Naive thymus-derived CD4-positive, alpha-beta T cell (primary cell): Measurements from ENCODE around the gene BCAS4. TPM values are rescaled to one million over a fixed set of nuclear protein-coding genes. Genes with fewer than 3 reads are reported as not detected.
"Not testable (repeated sequence)": the region's sequence is repeated elsewhere in the genome, so short reads cannot be mapped to it uniquely, and the experiment has no call there.

Experiments used
- ATAC-seq: fragments of 150-1000 bp; cut with Tn5 transposase; 2 replicates; pipeline ENCODE4 v1.10.0; 2021; ENCODE audit warnings: mild to moderate bottlenecking, moderate library complexity
- CTCF ChIA-PET: fragments of 350-600 bp; sonication (Branson Sonifier 250); formaldehyde crosslinking; loops from one replicate; lab custom pipeline; 2021; ENCODE audit warnings: antibody characterized with exemption; lab: Charles Lee
- POLR2A ChIA-PET: fragments of 350-600 bp; sonication (Branson Sonifier 250); formaldehyde crosslinking; loops from one replicate; lab custom pipeline; 2021; ENCODE audit warnings: antibody characterized with exemption, inconsistent platforms; lab: Charles Lee
- DNase-seq, 9 donors: peaks; one replicate each; pipeline versions ENCODE4 v3.0.0 to v3.0.0-alpha.2; 2020 to 2022; ENCODE audit warnings: mixed read lengths in 1 of 9
- H3K27ac ChIP-seq: one replicate; pipeline ENCODE4 v1.7.0; 2013; ENCODE audit warnings: mild to moderate bottlenecking, low read depth, low read length, moderate library complexity
- H3K27me3 ChIP-seq, 2 donors: one replicate each; pipeline ENCODE4 v1.7.0; 2013; ENCODE audit warnings: low read length in 2 of 2, mild to moderate bottlenecking in 2 of 2, moderate library complexity in 2 of 2; ENCODE audit not compliant: control insufficient read depth in 2 of 2, insufficient read depth in 2 of 2
- H3K36me3 ChIP-seq, 3 experiments: 1 replicate in 2 of 3; 2 replicates in 1 of 3; pipeline ENCODE4 v1.7.0; 2013; ENCODE audit warnings: low read length in 3 of 3, mild to moderate bottlenecking in 3 of 3, moderate library complexity in 1 of 3; ENCODE audit not compliant: insufficient read depth in 3 of 3, control insufficient read depth in 2 of 3
- H3K4me1 ChIP-seq, 2 donors: one replicate each; pipeline ENCODE4 v1.7.0; 2013; ENCODE audit warnings: low read length in 2 of 2, mild to moderate bottlenecking in 2 of 2, moderate library complexity in 1 of 2; ENCODE audit not compliant: control insufficient read depth in 2 of 2, insufficient read depth in 2 of 2
- H3K4me3 ChIP-seq: 2 replicates; pipeline ENCODE4 v1.7.0; 2013; ENCODE audit warnings: mild to moderate bottlenecking, low read length
- H3K9me3 ChIP-seq, 3 experiments: 1 replicate in 2 of 3; 2 replicates in 1 of 3; pipeline ENCODE4 v1.7.0; 2013; ENCODE audit warnings: low read length in 3 of 3; ENCODE audit not compliant: control insufficient read depth in 2 of 3
- H3K27ac Mint-ChIP-seq, 9 donors: one replicate each; pipeline ENCODE4 v1.8.0; 2020 to 2022; ENCODE audit warnings: mixed read lengths in 9 of 9, mild to moderate bottlenecking in 8 of 9, moderate library complexity in 5 of 9, inconsistent platforms in 2 of 9
- H3K27me3 Mint-ChIP-seq, 5 donors: one replicate each; pipeline ENCODE4 v1.8.0; 2021 to 2022; ENCODE audit warnings: mixed read lengths in 5 of 5, mild to moderate bottlenecking in 1 of 5
- H3K36me3 Mint-ChIP-seq, 5 donors: one replicate each; pipeline ENCODE4 v1.8.0; 2020 to 2022; ENCODE audit warnings: mixed read lengths in 5 of 5, mild to moderate bottlenecking in 3 of 5, inconsistent platforms in 1 of 5
- H3K4me1 Mint-ChIP-seq, 7 donors: one replicate each; pipeline ENCODE4 v1.8.0; 2020 to 2022; ENCODE audit warnings: mixed read lengths in 7 of 7, mild to moderate bottlenecking in 3 of 7, inconsistent platforms in 1 of 7
- H3K4me3 Mint-ChIP-seq, 10 donors: one replicate each; pipeline ENCODE4 v1.8.0; 2020 to 2022; ENCODE audit warnings: mild to moderate bottlenecking in 10 of 10, mixed read lengths in 10 of 10, moderate library complexity in 6 of 10, inconsistent platforms in 2 of 10
- H3K9me3 Mint-ChIP-seq, 11 donors: one replicate each; pipeline ENCODE4 v1.8.0; 2020 to 2022; ENCODE audit warnings: mixed read lengths in 11 of 11, mild to moderate bottlenecking in 4 of 11, inconsistent platforms in 1 of 11, moderate library complexity in 1 of 11
- intact Hi-C, 2 donors: fragments of 100-400 bp; cut with micrococcal nuclease; formaldehyde crosslinking; loops; one replicate each; pipeline ENCODE4 v1.15.1; 2023
- polyA plus RNA-seq, 2 donors: library from polyadenylated mRNA; unstranded; fragments of 300-500 nt; fragmentation: Illumina TruSeq; gene quantifications; one replicate each; pipeline ENCODE4 v1.2.3, GENCODE V29; 2021
- total RNA-seq, 6 experiments: library from RNA in 5 of 6; stranded (reverse) in 5 of 6; gene quantifications; 1 replicate in 5 of 6; 2 replicates in 1 of 6; pipeline ENCODE4 v1.2.3 and lab custom pipeline; 2021 to 2026

BCAS4 gene
- total and polyA plus RNA-seq, 7 experiments from 2014 or later: 5.5 to 54.0 (median 24.1) TPM

DNA sequence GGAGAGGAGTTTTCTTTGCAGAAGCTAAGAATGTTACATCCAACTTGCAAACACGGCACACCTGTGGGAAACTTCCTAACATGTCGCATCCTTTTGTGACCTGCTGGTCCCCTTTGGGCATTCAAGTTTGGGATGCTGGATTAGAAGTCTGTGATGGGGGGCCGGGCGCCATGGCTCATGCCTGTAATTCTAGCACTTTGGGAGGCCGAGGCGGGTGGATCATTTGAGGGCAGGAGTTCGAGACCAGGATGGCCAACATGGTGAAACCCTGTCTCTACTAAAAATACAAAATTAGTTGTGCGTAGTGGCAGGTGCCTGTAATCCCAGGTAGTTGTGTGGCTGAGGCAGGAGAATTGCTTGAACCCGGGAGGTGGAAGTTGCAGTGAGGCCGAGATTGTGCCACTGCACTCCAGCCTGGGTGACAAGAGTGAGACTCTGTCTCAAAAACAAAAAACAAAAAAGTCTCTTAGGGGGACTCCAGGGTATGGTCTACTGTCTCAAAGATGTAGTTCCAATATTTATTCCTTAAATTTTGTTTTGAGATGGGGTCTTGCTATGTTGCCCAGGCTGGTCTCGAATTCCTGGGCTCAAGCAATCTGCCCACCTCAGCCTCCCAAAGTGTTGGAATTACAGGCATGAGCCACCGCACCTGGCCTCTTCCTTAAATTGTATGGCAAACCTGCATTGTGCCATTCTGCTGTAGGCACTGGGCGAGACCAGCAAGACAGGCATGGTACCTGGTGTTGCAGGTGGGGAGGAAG lies 6.3 kb downstream of the BCAS4 start:
- H3K4me1 ChIP-seq: peaks cover 15 to 16% of the 10 kb centered on the region in 2 donors
- POLR2A ChIA-PET: interaction anchor here (2.6 kb wide), 1 partner anchor 17 kb away, joined by 8 read pairs; no protein-coding TSS in a partner anchor
- DNase-seq, H3K9me3 Mint-ChIP-seq, CTCF ChIA-PET, ATAC-seq, intact Hi-C loops, H3K27me3 Mint-ChIP-seq, H3K4me3 ChIP-seq, H3K27ac ChIP-seq, H3K9me3 ChIP-seq, H3K4me3 Mint-ChIP-seq, H3K27me3 ChIP-seq, H3K36me3 Mint-ChIP-seq, H3K36me3 ChIP-seq: not testable (repeated sequence)
- Mint-ChIP-seq H3K4me1 (peaks cover 13 to 48% (median 40%) of the 10 kb centered on the region in 7 donors), H3K27ac (peak overlapping the region in 6 of 9 donors; percentile 6 to 83 (median 62))

DNA sequence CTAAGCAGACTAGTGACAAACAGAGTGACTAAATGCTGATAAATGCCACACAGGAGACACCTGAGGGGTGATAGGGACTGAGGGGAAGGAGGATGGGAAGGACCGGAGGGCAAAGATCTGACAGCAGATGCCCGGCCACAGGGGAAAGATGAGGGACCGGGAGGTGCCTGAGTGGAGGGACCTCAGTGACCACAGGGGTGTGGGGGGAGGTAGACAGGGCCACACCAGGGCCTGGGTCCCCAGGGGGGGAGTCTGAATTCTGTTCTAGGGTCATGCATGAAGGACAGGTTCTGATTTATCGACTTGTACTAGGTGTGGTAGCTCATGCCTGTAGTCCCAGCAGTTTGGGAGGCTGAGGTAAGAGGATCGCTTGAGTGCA lies 6.9 kb downstream of the BCAS4 start:
- no peaks in the 10 kb centered on the region for H3K9me3 ChIP-seq
- CTCF ChIA-PET: no interaction called here
- no peaks in the 10 kb centered on the region for H3K27me3 Mint-ChIP-seq
- no peak overlapping the region for H3K4me3 ChIP-seq
- peaks cover 15 to 16% of the 10 kb centered on the region in 2 donors for H3K4me1 ChIP-seq
- H3K27me3 ChIP-seq: no peaks in the 10 kb centered on the region
- H3K4me3 Mint-ChIP-seq: no peak overlapping the region
- H3K4me1 Mint-ChIP-seq: peaks cover 15 to 51% (median 43%) of the 10 kb centered on the region in 7 donors
- DNase-seq (no peak), ATAC-seq (no peak)
- peaks cover 0 to 7% (median 0%) of the 10 kb centered on the region in 5 donors for H3K36me3 Mint-ChIP-seq
- no peaks in the 10 kb centered on the region for H3K9me3 Mint-ChIP-seq
- POLR2A ChIA-PET: interaction anchor here (1.8 to 2.6 kb wide), 2 partner anchors 16 to 130 kb away, joined by 4 to 8 read pairs; partner anchors contain the start of gene ADNP
- H3K27ac ChIP-seq: no peak overlapping the region
- peak overlapping the region in 7 of 9 donors; percentile 6 to 88 (median 74) for H3K27ac Mint-ChIP-seq
- intact Hi-C loops: no loop called here
- no peaks in the 10 kb centered on the region for H3K36me3 ChIP-seq

DNA sequence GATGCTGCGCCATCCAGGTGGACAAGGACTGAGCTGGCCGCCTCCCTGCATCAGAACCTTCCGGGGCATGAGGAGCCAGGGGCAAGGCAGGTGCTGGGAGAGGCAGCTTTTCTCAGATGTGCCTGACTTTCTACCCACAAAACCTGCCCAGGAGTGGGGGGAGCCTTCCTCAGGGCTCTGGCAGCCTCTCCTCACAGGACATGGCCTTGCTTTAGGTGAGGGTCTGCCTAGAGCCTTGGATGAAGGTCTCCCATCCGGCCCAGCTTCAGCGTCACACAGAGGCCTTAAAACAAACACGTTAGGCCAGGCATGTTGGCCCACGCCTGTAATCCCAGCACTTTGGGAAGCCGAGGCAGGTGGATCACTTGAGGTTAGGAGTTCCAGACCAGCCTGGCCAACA lies 7.4 kb downstream of the BCAS4 start:
- H3K27ac Mint-ChIP-seq: peak overlapping the region in 4 of 9 donors; percentile 35 to 83 (median 62)
- H3K4me1 Mint-ChIP-seq: peaks cover 12 to 46% (median 39%) of the 10 kb centered on the region in 7 donors
- peaks cover 15 to 16% of the 10 kb centered on the region in 2 donors for H3K4me1 ChIP-seq

DNA sequence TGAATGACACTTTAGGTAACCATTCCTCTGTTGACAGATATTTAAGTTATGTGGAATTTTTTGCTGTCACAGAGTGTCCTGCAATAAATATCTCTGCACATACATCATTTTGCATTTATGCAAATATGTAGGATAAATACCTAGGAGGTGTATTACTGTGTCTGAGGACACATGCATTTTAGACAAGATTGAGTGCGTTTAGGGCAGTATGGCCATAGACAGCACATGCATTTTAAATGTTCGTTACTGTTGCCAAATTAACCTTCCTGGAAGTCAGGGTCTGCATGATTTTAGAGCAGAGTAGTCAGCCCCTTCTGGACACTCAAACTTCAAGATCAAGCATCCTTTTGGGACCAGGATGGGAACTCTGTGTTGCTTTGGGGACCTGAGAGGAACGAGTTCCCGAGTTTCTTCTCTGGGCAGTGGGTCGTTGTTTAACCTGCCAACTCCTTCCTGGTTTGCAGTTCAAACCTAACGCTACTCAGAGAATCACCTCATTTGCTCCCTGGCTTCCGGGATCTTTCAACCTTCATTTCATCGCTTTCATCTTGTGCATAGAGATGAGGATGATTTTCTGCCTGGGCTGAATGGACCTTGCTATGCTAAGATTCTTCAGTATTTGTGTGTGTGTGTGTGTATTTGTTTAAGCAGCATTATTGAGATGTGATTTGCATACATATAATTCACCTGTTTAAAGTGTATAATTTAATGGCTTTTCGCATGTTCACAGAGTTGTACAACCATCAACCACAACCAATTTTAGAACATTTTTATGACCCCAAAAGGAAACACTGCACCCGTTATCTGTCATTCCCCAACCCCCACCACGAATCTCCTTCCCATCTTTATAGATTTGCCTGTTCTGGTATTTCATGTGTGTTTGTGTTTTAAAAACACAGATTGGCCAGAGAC lies 9.8 kb downstream of the BCAS4 start:
- H3K27ac ChIP-seq: peak overlapping the region; percentile 64
- Mint-ChIP-seq H3K4me3 (peak overlapping the region; percentile 38 to 83 (median 66)), H3K27ac (peak overlapping the region; percentile 84 to 96 (median 91)), H3K36me3 (peaks cover 0 to 11% (median 0%) of the 10 kb centered on the region in 5 donors), H3K4me1 (peaks cover 14 to 47% (median 43%) of the 10 kb centered on the region in 7 donors), H3K9me3 (no peaks in the 10 kb centered on the region), H3K27me3 (no peaks in the 10 kb centered on the region)
- POLR2A ChIA-PET: interaction anchor here (1.2 to 4.0 kb wide), 3 partner anchors 10 to 13 kb away, joined by 4 to 13 read pairs (median 9); partner anchors contain the start of gene BCAS4
- ATAC-seq: peak; percentile 84
- H3K27me3 ChIP-seq: no peaks in the 10 kb centered on the region
- H3K4me3 ChIP-seq: peak overlapping the region; percentile 17
- intact Hi-C loops: loop anchor here in 1 of 2 donors (1.0 kb wide), 2 partner anchors 9 to 14 kb away; partner anchors contain the start of gene BCAS4
- CTCF ChIA-PET: interaction anchor here (1.1 to 1.3 kb wide), 2 partner anchors 10 kb away, joined by 4 to 8 read pairs; partner anchors contain the start of gene BCAS4
- H3K4me1 ChIP-seq: peaks cover 15 to 16% of the 10 kb centered on the region in 2 donors
- peak in 7 of 9 donors; percentile 47 to 67 (median 56) for DNase-seq
- H3K9me3 ChIP-seq: no peaks in the 10 kb centered on the region
- H3K36me3 ChIP-seq: no peaks in the 10 kb centered on the region

More for the DNA sequence above, 7.4 kb downstream of the BCAS4 start:
- no peaks in the 10 kb centered on the region for H3K9me3 Mint-ChIP-seq
- intact Hi-C loops: no loop called here
- no peaks in the 10 kb centered on the region for H3K36me3 ChIP-seq
- CTCF ChIA-PET: interaction anchor here (2.1 kb wide), 1 partner anchor 12 kb away, joined by 10 read pairs; no protein-coding TSS in a partner anchor
- no peak for DNase-seq
- no peaks in the 10 kb centered on the region for H3K27me3 Mint-ChIP-seq
- no peak overlapping the region for H3K4me3 Mint-ChIP-seq
- H3K27me3 ChIP-seq: no peaks in the 10 kb centered on the region
- no peak for ATAC-seq
- no peaks in the 10 kb centered on the region for H3K9me3 ChIP-seq
- H3K36me3 Mint-ChIP-seq: peaks cover 0 to 7% (median 0%) of the 10 kb centered on the region in 5 donors
- POLR2A ChIA-PET: interaction anchor here (1.8 to 2.6 kb wide), 3 partner anchors 8 to 129 kb away, joined by 4 to 9 read pairs (median 8); partner anchors contain the start of genes ADNP and BCAS4
- H3K27ac ChIP-seq: no peak overlapping the region
- H3K4me3 ChIP-seq: no peak overlapping the region

DNA sequence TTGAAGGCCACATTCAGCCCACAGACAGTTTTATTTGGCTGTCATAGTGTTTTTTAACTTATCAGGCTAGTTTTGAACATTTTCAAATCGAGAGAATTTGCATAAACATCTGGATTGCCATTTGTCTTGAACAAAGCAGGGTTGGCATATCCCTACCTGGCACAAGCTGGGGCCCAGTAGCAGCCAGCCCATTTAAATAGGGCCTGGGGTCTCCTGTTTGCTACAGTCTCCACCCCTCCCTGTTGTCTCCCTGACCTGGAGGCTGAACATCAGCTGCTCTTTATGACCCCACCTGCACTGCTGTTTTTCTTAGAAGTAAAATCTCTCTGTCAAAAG lies 10.5 kb downstream of the BCAS4 start:
- Histone ChIP-seq H3K9me3 (no peaks in the 10 kb centered on the region), H3K36me3 (no peaks in the 10 kb centered on the region), H3K4me3 (no peak overlapping the region), H3K4me1 (peaks cover 15 to 16% of the 10 kb centered on the region in 2 donors), H3K27me3 (no peaks in the 10 kb centered on the region), H3K27ac (peak overlapping the region; percentile 64)
- ATAC-seq (no peak), DNase-seq (no peak)
- H3K27me3 Mint-ChIP-seq: no peaks in the 10 kb centered on the region
- ChIA-PET POLR2A (interaction anchor here (0.7 to 4.0 kb wide), 5 partner anchors 10 to 153 kb away, joined by 3 to 13 read pairs (median 4); partner anchors contain the start of genes BCAS4, DPM1 and MOCS3), CTCF (interaction anchor here (0.7 to 1.9 kb wide), 3 partner anchors 11 to 348 kb away, joined by 4 to 6 read pairs (median 4); partner anchors contain the start of gene BCAS4)
- H3K36me3 Mint-ChIP-seq: peaks cover 0 to 13% (median 0%) of the 10 kb centered on the region in 5 donors
- peak overlapping the region; percentile 25 to 83 (median 66) for H3K4me3 Mint-ChIP-seq
- peaks cover 9 to 49% (median 45%) of the 10 kb centered on the region in 7 donors for H3K4me1 Mint-ChIP-seq
- intact Hi-C loops: no loop called here
- H3K27ac Mint-ChIP-seq: peak overlapping the region; percentile 84 to 96 (median 91)
- no peaks in the 10 kb centered on the region for H3K9me3 Mint-ChIP-seq
